KOPT-K1 (cell line): ENCODE measurements around the gene CR1L.
"Not testable (repeated sequence)": the region's sequence is repeated elsewhere in the genome, so short reads cannot be mapped to it uniquely, and the experiment has no call there.

Experiments used
- H3K27ac ChIP-seq: fragments of 200-600 bp; sonication (generic); 2 replicates; pipeline ENCODE4 v1.5.1; 2016; ENCODE audit warnings: antibody characterized with exemption, mild to moderate bottlenecking, low read depth, low read length; ENCODE audit not compliant: poor library complexity, severe bottlenecking
- H3K36me3 ChIP-seq: fragments of 200-600 bp; sonication (generic); 2 replicates; pipeline ENCODE4 v1.5.1; 2017; ENCODE audit warnings: antibody characterized with exemption, mild to moderate bottlenecking, low read length, moderate library complexity; ENCODE audit not compliant: insufficient read depth
- H3K9me3 ChIP-seq: fragments of 200-600 bp; sonication (generic); 2 replicates; pipeline ENCODE4 v1.5.1; 2017; ENCODE audit warnings: antibody characterized with exemption, low read length, mild to moderate bottlenecking; ENCODE audit not compliant: insufficient read depth, poor library complexity, severe bottlenecking

Gene CR1L

GRCh38 chr1:207635569-207636186 is 9.3 kb upstream of the CR1L start:
- H3K36me3 ChIP-seq, H3K27ac ChIP-seq, H3K9me3 ChIP-seq: not testable (repeated sequence)

- not testable (repeated sequence) for H3K9me3 ChIP-seq, H3K27ac ChIP-seq, H3K36me3 ChIP-seq
These were observed 6.3 kb upstream of the CR1L start for GRCh38 chr1:207638487-207639145.

GRCh38 chr1:207639362-207639761 is 5.6 kb upstream of the CR1L start:
- not testable (repeated sequence) for H3K27ac ChIP-seq, H3K36me3 ChIP-seq, H3K9me3 ChIP-seq

GRCh38 chr1:207644166-207644851 is 624 bp upstream of the CR1L start:
- Histone ChIP-seq H3K9me3 (no peaks in the 10 kb centered on the region), H3K36me3 (no peaks in the 10 kb centered on the region)

GRCh38 chr1:207645635-207646081 is 725 bp downstream of the CR1L start:
- no peaks in the 10 kb centered on the region for H3K36me3 ChIP-seq
- H3K27ac ChIP-seq = no peak overlapping the region
- no peaks in the 10 kb centered on the region for H3K9me3 ChIP-seq

More at GRCh38 chr1:207644166-207644851, 624 bp upstream of the CR1L start:
- no peak overlapping the region for H3K27ac ChIP-seq

- no peaks in the 10 kb centered on the region for H3K36me3 ChIP-seq
- no peaks in the 10 kb centered on the region for H3K9me3 ChIP-seq
- no peak overlapping the region for H3K27ac ChIP-seq
These were observed 1.2 kb downstream of the CR1L start for GRCh38 chr1:207646171-207646570.

- H3K36me3 ChIP-seq = no peaks in the 10 kb centered on the region
- H3K27ac ChIP-seq = no peak overlapping the region
- no peaks in the 10 kb centered on the region for H3K9me3 ChIP-seq
These were observed 2.1 kb downstream of the CR1L start for GRCh38 chr1:207646944-207647579.

- Histone ChIP-seq H3K9me3 (no peaks in the 10 kb centered on the region), H3K27ac (no peak overlapping the region), H3K36me3 (no peaks in the 10 kb centered on the region)
These were observed 2.9 kb downstream of the CR1L start for GRCh38 chr1:207647671-207648333.

GRCh38 chr1:207648334-207649209 is 3.6 kb downstream of the CR1L start:
- no peaks in the 10 kb centered on the region for H3K9me3 ChIP-seq

GRCh38 chr1:207649210-207649753 is 4.3 kb downstream of the CR1L start:
- Histone ChIP-seq H3K9me3 (no peaks in the 10 kb centered on the region), H3K36me3 (no peaks in the 10 kb centered on the region), H3K27ac (no peak overlapping the region)

More at GRCh38 chr1:207648334-207649209, 3.6 kb downstream of the CR1L start:
- H3K36me3 ChIP-seq = no peaks in the 10 kb centered on the region
- no peak overlapping the region for H3K27ac ChIP-seq

- Histone ChIP-seq H3K36me3 (no peaks in the 10 kb centered on the region), H3K27ac (no peak overlapping the region), H3K9me3 (no peaks in the 10 kb centered on the region)
These were observed 5.1 kb downstream of the CR1L start for GRCh38 chr1:207649865-207650580.

- Histone ChIP-seq H3K36me3 (no peaks in the 10 kb centered on the region), H3K27ac (no peak overlapping the region), H3K9me3 (no peaks in the 10 kb centered on the region)
These were observed 6.7 kb downstream of the CR1L start for GRCh38 chr1:207651583-207651982.

- Histone ChIP-seq H3K27ac (no peak overlapping the region), H3K9me3 (no peaks in the 10 kb centered on the region), H3K36me3 (no peaks in the 10 kb centered on the region)
These were observed 9.4 kb downstream of the CR1L start for GRCh38 chr1:207654320-207654719.
